Activated T-helper 1 cell treated with anti-CD3 and anti-CD28 coated beads, Interleukin-12 subunit alpha, Interleukin-12 subunit beta, Interleukin-2, Interleukin-4 antibody, amounts not matched to agents 30 ng/mL and 10 ng/mL and 1 ng/mL, durations not matched to agents 14 hours and 24 hours and 36 hours (primary cell): ENCODE measurements around the gene BDH1. TPM values are rescaled to one million over a fixed set of nuclear protein-coding genes. Genes with fewer than 3 reads are reported as not detected.

Source experiments
- DNase-seq: peaks from one replicate; pipeline ENCODE4 v3.0.0; 2021; ENCODE audit warnings: low spot score
- H3K27ac Mint-ChIP-seq: one replicate; pipeline ENCODE4 v1.8.0; 2021; ENCODE audit warnings: mild to moderate bottlenecking, mixed read lengths
- H3K27me3 Mint-ChIP-seq: one replicate; pipeline ENCODE4 v1.8.0; 2022; ENCODE audit warnings: mild to moderate bottlenecking, moderate library complexity, mixed read lengths; ENCODE audit not compliant: insufficient read depth
- H3K36me3 Mint-ChIP-seq: one replicate; pipeline ENCODE4 v1.8.0; 2021; ENCODE audit warnings: low read depth, mixed read lengths
- H3K4me1 Mint-ChIP-seq: one replicate; pipeline ENCODE4 v1.8.0; 2021; ENCODE audit warnings: low read depth, mixed read lengths
- H3K4me3 Mint-ChIP-seq: one replicate; pipeline ENCODE4 v1.8.0; 2021; ENCODE audit warnings: mild to moderate bottlenecking, moderate library complexity, mixed read lengths
- H3K9me3 Mint-ChIP-seq: one replicate; pipeline ENCODE4 v1.8.0; 2021; ENCODE audit warnings: mixed read lengths
- intact Hi-C: fragments of 100-400 bp; cut with micrococcal nuclease; formaldehyde crosslinking; loops from one replicate; pipeline ENCODE4 v1.15.1; 2024
- total RNA-seq: library from RNA; stranded (reverse); gene quantifications from 2 replicates; pipeline ENCODE4 v1.2.3, GENCODE V29; 2022

Gene BDH1
- total RNA-seq, 1 donor from 2014 or later: 120 TPM

- no peaks in the 10 kb centered on the region for H3K4me1 Mint-ChIP-seq
- no peak overlapping the region for H3K4me3 Mint-ChIP-seq
- H3K9me3 Mint-ChIP-seq: no peaks in the 10 kb centered on the region
- H3K36me3 Mint-ChIP-seq: peaks cover 30% of the 10 kb centered on the region
- intact Hi-C loops: no loop called here
- no peak overlapping the region for H3K27ac Mint-ChIP-seq
- DNase-seq: no peak
- no peaks in the 10 kb centered on the region for H3K27me3 Mint-ChIP-seq
Observed at GRCh38 chr3:197533927-197534725, 21.6 kb downstream of the BDH1 start.

DNA sequence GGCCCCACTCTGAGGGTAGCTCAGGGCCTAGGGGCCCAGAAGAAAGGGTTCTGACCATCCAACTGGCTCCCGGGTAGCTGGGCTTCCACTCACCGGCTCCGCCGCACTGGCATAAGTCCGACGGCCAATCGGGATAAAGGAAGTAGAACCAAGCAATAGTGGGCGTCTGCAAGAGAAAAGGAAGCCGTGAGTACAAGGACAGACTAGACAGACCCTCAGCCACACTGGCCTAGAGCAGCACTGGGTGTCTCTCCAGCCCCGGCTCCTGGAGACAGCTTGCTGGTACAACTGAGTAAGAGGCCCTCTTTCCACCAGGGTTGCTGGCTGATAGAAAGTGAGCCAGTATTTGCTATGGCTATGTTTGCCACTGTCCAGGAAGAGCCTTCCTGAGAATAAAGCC is 22.4 kb downstream of the BDH1 start:
- Mint-ChIP-seq H3K36me3 (peaks cover 30% of the 10 kb centered on the region), H3K4me3 (no peak overlapping the region), H3K4me1 (no peaks in the 10 kb centered on the region), H3K9me3 (no peaks in the 10 kb centered on the region), H3K27ac (no peak overlapping the region), H3K27me3 (no peaks in the 10 kb centered on the region)
- DNase-seq: no peak
- intact Hi-C loops: no loop called here

DNA sequence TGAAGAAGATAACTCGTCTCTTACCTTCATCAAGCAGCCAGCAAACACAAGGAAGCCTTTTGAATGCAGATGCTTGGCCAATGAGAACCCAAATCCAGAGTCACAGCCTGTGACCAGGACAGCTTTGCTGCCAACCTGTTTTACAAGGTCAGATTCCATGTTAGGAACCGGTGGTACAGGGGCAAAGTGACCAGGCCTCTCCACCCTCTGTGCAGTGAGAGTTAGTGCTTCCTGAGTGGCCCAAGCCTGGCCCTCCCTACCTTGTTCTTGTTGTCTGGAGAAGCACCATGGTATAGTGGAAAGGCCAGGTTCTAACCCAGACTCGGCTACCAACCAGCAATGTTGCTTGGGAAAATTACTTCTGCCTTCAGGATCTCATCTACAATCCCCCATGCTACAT is 23.4 kb downstream of the BDH1 start:
- no peak for DNase-seq
- Mint-ChIP-seq H3K27me3 (no peaks in the 10 kb centered on the region), H3K4me1 (no peaks in the 10 kb centered on the region), H3K27ac (no peak overlapping the region), H3K36me3 (peaks cover 31% of the 10 kb centered on the region), H3K9me3 (no peaks in the 10 kb centered on the region), H3K4me3 (no peak overlapping the region)
- intact Hi-C loops: no loop called here

- no peaks in the 10 kb centered on the region for H3K4me1 Mint-ChIP-seq
- H3K4me3 Mint-ChIP-seq: no peak overlapping the region
- DNase-seq: no peak
- H3K27ac Mint-ChIP-seq: no peak overlapping the region
- H3K27me3 Mint-ChIP-seq: no peaks in the 10 kb centered on the region
- intact Hi-C loops: no loop called here
- H3K9me3 Mint-ChIP-seq: no peaks in the 10 kb centered on the region
- peaks cover 31% of the 10 kb centered on the region for H3K36me3 Mint-ChIP-seq
Observed at GRCh38 chr3:197528190-197528589, 27.6 kb downstream of the BDH1 start.

- Mint-ChIP-seq H3K4me1 (no peaks in the 10 kb centered on the region), H3K27me3 (no peaks in the 10 kb centered on the region), H3K27ac (no peak overlapping the region), H3K36me3 (peaks cover 31% of the 10 kb centered on the region), H3K4me3 (no peak overlapping the region), H3K9me3 (no peaks in the 10 kb centered on the region)
- intact Hi-C loops: no loop called here
- no peak for DNase-seq
Observed at GRCh38 chr3:197527569-197527968, 28.2 kb downstream of the BDH1 start.

DNA sequence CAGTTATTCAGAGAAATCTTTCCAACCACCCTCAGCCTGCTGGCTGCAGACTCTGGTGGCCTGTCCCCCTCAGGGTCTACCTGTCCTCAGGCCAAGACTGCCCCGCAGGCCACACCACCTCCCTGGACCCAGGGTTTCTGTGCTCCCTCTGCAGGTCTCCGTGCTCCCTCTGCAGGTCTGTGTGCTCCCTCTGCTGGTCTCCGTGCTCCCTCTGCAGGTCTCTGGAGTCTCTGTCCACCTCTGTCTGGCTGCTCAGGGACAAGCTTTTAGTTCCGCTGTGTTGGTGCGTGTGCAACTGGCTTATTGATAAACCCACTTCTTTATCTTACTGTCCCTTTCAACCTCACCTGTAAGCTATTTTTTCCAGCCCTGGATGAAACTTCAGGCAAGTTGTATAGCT is 30.1 kb downstream of the BDH1 start:
- H3K27me3 Mint-ChIP-seq: no peaks in the 10 kb centered on the region
- H3K36me3 Mint-ChIP-seq: peaks cover 27% of the 10 kb centered on the region
- no peak overlapping the region for H3K4me3 Mint-ChIP-seq
- no peak for DNase-seq
- H3K4me1 Mint-ChIP-seq: no peaks in the 10 kb centered on the region
- intact Hi-C loops: no loop called here
- H3K9me3 Mint-ChIP-seq: no peaks in the 10 kb centered on the region
- H3K27ac Mint-ChIP-seq: peak overlapping the region; percentile 18

DNA sequence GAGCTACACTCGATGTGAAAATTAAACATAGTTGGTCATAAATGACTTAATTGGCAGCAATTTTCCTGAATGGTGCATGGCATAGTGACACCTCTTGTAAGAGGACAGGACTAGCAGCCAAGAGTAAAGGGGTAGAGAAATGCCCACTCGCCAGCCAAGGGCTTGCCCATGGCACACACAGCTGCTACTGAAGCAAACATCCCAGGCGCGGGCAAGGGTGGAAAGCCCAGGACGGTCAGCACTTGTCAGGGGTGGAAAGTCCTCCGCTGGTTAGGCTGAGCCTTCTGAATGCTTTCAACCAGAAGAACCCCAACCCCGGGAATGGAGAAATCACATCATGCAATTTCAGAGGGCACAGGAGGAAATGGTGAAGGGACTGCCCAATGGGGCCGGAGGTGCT is 31.6 kb downstream of the BDH1 start:
- H3K9me3 Mint-ChIP-seq: no peaks in the 10 kb centered on the region
- H3K4me3 Mint-ChIP-seq: no peak overlapping the region
- no peak overlapping the region for H3K27ac Mint-ChIP-seq
- H3K4me1 Mint-ChIP-seq: no peaks in the 10 kb centered on the region
- peaks cover 22% of the 10 kb centered on the region for H3K36me3 Mint-ChIP-seq
- no peaks in the 10 kb centered on the region for H3K27me3 Mint-ChIP-seq
- intact Hi-C loops: no loop called here
- no peak for DNase-seq

DNA sequence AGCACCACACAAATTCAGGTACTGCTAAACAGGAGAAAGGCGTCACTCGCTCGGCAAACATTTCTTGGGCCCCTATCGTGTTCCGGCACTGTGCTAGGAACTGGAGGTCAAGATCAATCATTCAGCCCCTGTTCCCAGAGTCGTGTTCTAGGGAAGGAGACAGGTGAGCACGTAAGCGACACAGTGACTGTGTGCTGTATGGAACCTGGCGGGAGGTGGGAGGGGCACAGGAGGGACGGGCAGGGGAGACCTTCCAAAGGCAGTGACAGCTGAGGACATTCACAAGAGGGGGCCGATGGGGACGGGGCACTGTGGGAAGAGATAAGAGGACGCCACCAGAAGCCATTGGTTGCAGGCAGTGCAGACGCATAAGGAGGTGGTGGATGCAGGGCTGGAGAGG is 32.2 kb downstream of the BDH1 start:
- H3K36me3 Mint-ChIP-seq: peaks cover 24% of the 10 kb centered on the region
- no peak overlapping the region for H3K4me3 Mint-ChIP-seq
- H3K27me3 Mint-ChIP-seq: no peaks in the 10 kb centered on the region
- no peaks in the 10 kb centered on the region for H3K9me3 Mint-ChIP-seq
- no peaks in the 10 kb centered on the region for H3K4me1 Mint-ChIP-seq
- H3K27ac Mint-ChIP-seq: no peak overlapping the region
- intact Hi-C loops: no loop called here
- DNase-seq: no peak

- Mint-ChIP-seq H3K9me3 (no peaks in the 10 kb centered on the region), H3K36me3 (peaks cover 19% of the 10 kb centered on the region), H3K4me3 (no peak overlapping the region), H3K27ac (no peak overlapping the region), H3K27me3 (no peaks in the 10 kb centered on the region), H3K4me1 (no peaks in the 10 kb centered on the region)
- DNase-seq: no peak
- intact Hi-C loops: no loop called here
Observed at GRCh38 chr3:197522881-197523441, 32.8 kb downstream of the BDH1 start.

- no peak overlapping the region for H3K27ac Mint-ChIP-seq
Observed at GRCh38 chr3:197522183-197522715, 33.5 kb downstream of the BDH1 start.

GRCh38 chr3:197521277-197522182 is 34.2 kb downstream of the BDH1 start:
- Mint-ChIP-seq H3K4me3 (no peak overlapping the region), H3K4me1 (peaks cover 7% of the 10 kb centered on the region), H3K9me3 (no peaks in the 10 kb centered on the region), H3K36me3 (peaks cover 21% of the 10 kb centered on the region), H3K27me3 (no peaks in the 10 kb centered on the region), H3K27ac (peak overlapping the region; percentile 57)
- intact Hi-C loops: no loop called here
- DNase-seq: no peak

More at GRCh38 chr3:197522183-197522715, 33.5 kb downstream of the BDH1 start:
- intact Hi-C loops: no loop called here
- H3K4me3 Mint-ChIP-seq: no peak overlapping the region
- no peaks in the 10 kb centered on the region for H3K27me3 Mint-ChIP-seq
- DNase-seq: no peak
- peaks cover 19% of the 10 kb centered on the region for H3K36me3 Mint-ChIP-seq
- H3K4me1 Mint-ChIP-seq: no peaks in the 10 kb centered on the region
- H3K9me3 Mint-ChIP-seq: no peaks in the 10 kb centered on the region

GRCh38 chr3:197520311-197521276 is 35.2 kb downstream of the BDH1 start:
- H3K27ac Mint-ChIP-seq: peak overlapping the region; percentile 53
- no peaks in the 10 kb centered on the region for H3K27me3 Mint-ChIP-seq
- DNase-seq: no peak
- intact Hi-C loops: no loop called here
- H3K9me3 Mint-ChIP-seq: no peaks in the 10 kb centered on the region
- H3K4me1 Mint-ChIP-seq: peaks cover 13% of the 10 kb centered on the region
- H3K36me3 Mint-ChIP-seq: peaks cover 27% of the 10 kb centered on the region
- H3K4me3 Mint-ChIP-seq: no peak overlapping the region
